ENCODE results near the gene LIMK1.

LIMK1 gene

DNA sequence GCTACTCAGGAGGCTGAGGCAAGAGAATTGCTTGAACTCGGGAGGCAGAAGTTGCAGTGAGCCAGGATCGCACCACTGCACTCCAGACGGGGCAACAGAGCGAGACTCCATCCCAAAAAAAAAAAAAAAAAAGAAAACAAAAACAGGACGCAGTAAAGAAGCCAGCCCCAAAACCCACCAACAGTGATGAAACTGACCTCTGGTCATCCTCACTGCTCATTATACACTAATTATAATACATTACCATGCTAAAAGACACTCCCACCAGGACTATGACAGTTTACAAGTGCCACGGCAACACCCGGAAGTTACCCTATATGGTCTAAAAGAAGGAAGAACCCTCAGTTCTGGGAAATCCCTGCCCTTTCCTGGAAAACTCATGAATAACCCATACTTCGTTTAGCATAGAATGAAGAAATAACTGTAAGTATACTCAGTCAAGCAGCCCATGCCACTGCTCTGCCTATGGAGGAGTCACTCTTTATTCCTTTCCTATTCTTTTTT, 50.6 kb downstream of the LIMK1 start:
- no peak overlapping the region for H3K4me3 ChIP-seq (ENCODE audit: low read depth, low read length, poor library complexity, severe bottlenecking)

DNA sequence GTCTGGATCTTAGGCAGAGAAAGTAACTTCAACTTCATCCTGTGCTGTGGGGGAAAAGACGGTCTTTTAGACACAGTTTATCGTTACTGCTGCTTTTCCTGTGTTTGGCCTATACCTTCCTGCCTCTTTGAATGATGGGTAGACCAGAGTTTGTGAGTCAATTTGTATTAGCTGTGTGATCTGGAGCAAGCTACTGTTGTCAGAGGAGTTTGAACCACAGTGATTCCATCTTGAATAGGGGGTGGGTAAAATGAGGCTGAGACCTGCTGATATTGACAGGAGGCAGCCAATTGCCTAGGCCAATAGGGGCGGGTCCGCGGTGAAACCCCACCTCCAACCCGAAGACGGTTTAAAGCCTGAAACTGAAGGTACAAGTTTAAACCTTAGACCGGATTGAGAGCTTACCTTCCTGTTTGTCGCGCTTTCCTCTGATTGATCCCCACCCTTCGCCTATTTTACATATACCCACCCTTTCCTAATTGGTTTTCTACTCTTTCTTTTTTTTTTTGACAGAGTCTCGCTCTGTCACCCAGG, 54.8 kb downstream of the LIMK1 start:
- no peaks in the 10 kb centered on the region for H4K20me1 ChIP-seq (ENCODE audit: insufficient read depth, low read length)
- TF ChIP-seq, protein P1, sequence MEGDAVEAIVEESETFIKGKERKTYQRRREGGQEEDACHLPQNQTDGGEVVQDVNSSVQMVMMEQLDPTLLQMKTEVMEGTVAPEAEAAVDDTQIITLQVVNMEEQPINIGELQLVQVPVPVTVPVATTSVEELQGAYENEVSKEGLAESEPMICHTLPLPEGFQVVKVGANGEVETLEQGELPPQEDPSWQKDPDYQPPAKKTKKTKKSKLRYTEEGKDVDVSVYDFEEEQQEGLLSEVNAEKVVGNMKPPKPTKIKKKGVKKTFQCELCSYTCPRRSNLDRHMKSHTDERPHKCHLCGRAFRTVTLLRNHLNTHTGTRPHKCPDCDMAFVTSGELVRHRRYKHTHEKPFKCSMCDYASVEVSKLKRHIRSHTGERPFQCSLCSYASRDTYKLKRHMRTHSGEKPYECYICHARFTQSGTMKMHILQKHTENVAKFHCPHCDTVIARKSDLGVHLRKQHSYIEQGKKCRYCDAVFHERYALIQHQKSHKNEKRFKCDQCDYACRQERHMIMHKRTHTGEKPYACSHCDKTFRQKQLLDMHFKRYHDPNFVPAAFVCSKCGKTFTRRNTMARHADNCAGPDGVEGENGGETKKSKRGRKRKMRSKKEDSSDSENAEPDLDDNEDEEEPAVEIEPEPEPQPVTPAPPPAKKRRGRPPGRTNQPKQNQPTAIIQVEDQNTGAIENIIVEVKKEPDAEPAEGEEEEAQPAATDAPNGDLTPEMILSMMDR (IDR thresholded peaks at IDR 0.05; ENCODE audit: low read length) = no peak
- TF ChIP-seq EZH2 (IDR thresholded peaks at IDR 0.05; ENCODE audit: borderline replicate concordance, low read length) = no peak
- H3K9ac ChIP-seq (ENCODE audit: low read length) = no peak overlapping the region
- no peak overlapping the region for H2AFZ ChIP-seq (ENCODE audit: low read length)
- no peak overlapping the region for H3K4me3 ChIP-seq (ENCODE audit: low read depth, low read length, poor library complexity, severe bottlenecking)
- H3K9me3 ChIP-seq (ENCODE audit: low read length) = no peaks in the 10 kb centered on the region
- no peaks in the 10 kb centered on the region for H3K79me2 ChIP-seq (ENCODE audit: insufficient read depth, low read length)
- peaks cover 3% of the 10 kb centered on the region for H3K4me1 ChIP-seq (ENCODE audit: insufficient read depth, low read length, severe bottlenecking)
- H3K4me2 ChIP-seq (ENCODE audit: low read length) = no peak overlapping the region
- H3K36me3 ChIP-seq (ENCODE audit: insufficient read depth, low read length) = no peaks in the 10 kb centered on the region
- H3K9me2 ChIP-seq (ENCODE audit: low read depth, low read length) = no peaks in the 10 kb centered on the region
- no peaks in the 10 kb centered on the region; the same call in 1 of the 2 replicates for H3K27me3 ChIP-seq (ENCODE audit: insufficient read depth, low read length)
- H3K27ac ChIP-seq (ENCODE audit: low read depth, low read length, poor library complexity, severe bottlenecking) = no peak overlapping the region
- H3F3A ChIP-seq (ENCODE audit: insufficient read depth, low read length) = no peaks in the 10 kb centered on the region

More for the DNA sequence above, 50.6 kb downstream of the LIMK1 start:
- Histone ChIP-seq H3K4me1 (ENCODE audit: insufficient read depth, low read length, severe bottlenecking) (no peaks in the 10 kb centered on the region), H2AFZ (ENCODE audit: low read length) (no peak overlapping the region), H4K20me1 (ENCODE audit: insufficient read depth, low read length) (no peaks in the 10 kb centered on the region), H3K9me3 (ENCODE audit: low read length) (no peaks in the 10 kb centered on the region), H3K9ac (ENCODE audit: low read length) (no peak overlapping the region), H3K36me3 (ENCODE audit: insufficient read depth, low read length) (no peaks in the 10 kb centered on the region), H3K4me2 (ENCODE audit: low read length) (no peak overlapping the region), H3K9me2 (ENCODE audit: low read depth, low read length) (no peaks in the 10 kb centered on the region), H3K27me3 (ENCODE audit: insufficient read depth, low read length) (no peaks in the 10 kb centered on the region), H3K27ac (ENCODE audit: low read depth, low read length, poor library complexity, severe bottlenecking) (no peak overlapping the region), H3F3A (ENCODE audit: insufficient read depth, low read length) (no peaks in the 10 kb centered on the region), H3K79me2 (ENCODE audit: insufficient read depth, low read length) (no peaks in the 10 kb centered on the region)
- no peak for TF ChIP-seq EZH2 (IDR thresholded peaks at IDR 0.05; ENCODE audit: borderline replicate concordance, low read length)
- TF ChIP-seq, protein P1 (IDR thresholded peaks at IDR 0.05; ENCODE audit: low read length) = no peak

DNA sequence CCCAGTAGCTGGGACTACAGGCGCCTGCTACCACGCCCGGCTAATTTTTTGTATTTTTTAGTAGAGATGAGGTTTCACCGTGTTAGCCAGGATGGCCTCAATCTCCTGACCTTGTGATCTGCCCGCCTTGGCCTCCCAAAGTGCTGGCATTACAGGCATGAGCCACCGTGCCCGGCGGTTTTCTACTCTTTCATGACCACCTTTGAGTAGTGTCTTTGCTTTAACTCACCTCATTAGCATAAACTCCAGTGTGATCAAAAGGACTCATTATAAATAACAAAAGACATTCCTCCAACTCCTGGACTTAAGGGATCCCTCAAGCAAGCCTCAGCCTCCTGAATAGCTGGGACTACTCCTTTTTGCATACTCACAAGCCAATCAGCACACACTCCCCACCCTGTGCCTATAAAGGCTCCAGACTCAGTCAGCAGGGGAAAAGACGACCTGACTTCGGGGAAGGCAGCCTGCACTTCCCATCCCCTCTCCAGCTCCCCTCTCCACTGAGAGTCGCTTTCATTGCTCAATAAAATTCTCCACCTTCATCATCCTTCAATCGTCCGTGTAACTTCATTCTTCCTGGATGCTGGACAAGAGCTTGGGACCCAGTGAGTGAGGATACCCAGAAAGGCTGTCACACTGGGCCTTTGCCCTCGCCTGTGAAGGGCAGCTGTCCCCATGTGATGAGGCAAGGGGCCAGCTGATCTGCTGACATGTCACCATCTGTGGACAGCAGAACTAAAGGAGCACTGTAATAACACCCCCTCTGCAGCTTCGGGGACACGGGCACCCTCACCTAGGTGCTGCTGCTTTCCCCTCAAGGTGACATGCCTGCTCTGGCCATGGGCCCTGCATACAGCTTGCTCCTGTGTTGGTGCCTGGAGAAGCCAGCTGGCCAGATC, 55.6 kb downstream of the LIMK1 start:
- Histone ChIP-seq H2AFZ (ENCODE audit: low read length) (no peak overlapping the region), H3K27ac (ENCODE audit: low read depth, low read length, poor library complexity, severe bottlenecking) (no peak overlapping the region), H3K36me3 (ENCODE audit: insufficient read depth, low read length) (no peaks in the 10 kb centered on the region), H3K27me3 (ENCODE audit: insufficient read depth, low read length) (no peaks in the 10 kb centered on the region; the same call in 1 of the 2 replicates), H3K4me2 (ENCODE audit: low read length) (no peak overlapping the region), H3K9me3 (ENCODE audit: low read length) (peaks cover 2% of the 10 kb centered on the region; the same call in 1 of the 2 replicates), H3K4me3 (ENCODE audit: low read depth, low read length, poor library complexity, severe bottlenecking) (no peak overlapping the region), H4K20me1 (ENCODE audit: insufficient read depth, low read length) (no peaks in the 10 kb centered on the region), H3K79me2 (ENCODE audit: insufficient read depth, low read length) (no peaks in the 10 kb centered on the region), H3K9ac (ENCODE audit: low read length) (no peak overlapping the region), H3K4me1 (ENCODE audit: insufficient read depth, low read length, severe bottlenecking) (peaks cover 6% of the 10 kb centered on the region), H3F3A (ENCODE audit: insufficient read depth, low read length) (no peaks in the 10 kb centered on the region), H3K9me2 (ENCODE audit: low read depth, low read length) (no peaks in the 10 kb centered on the region)
- TF ChIP-seq, protein P1 (IDR thresholded peaks at IDR 0.05; ENCODE audit: low read length) = no peak
- no peak for TF ChIP-seq EZH2 (IDR thresholded peaks at IDR 0.05; ENCODE audit: borderline replicate concordance, low read length)
